Calu3 (cell line): ENCODE data around the gene ABCC8. TPM values are rescaled to one million over a fixed set of nuclear protein-coding genes. Genes with fewer than 3 reads are reported as not detected.

Experiments
- BruUV-seq: library from RNA; stranded (reverse); fragments of 400-500 nt; replicated peaks from 2 replicates; lab custom pipeline; 2021; lab: Mats Ljungman, UMichigan
- CTCF ChIA-PET: fragments of 300-600 bp; sonication (Branson Sonifier 250); formaldehyde crosslinking; loops from one replicate; lab custom pipeline; 2022; ENCODE audit warnings: antibody characterized with exemption; lab: Charles Lee
- DNase-seq: peaks from one replicate; pipeline ENCODE4 v3.0.0; 2022
- H3K27ac Mint-ChIP-seq: one replicate; pipeline ENCODE4 v1.8.0; 2022; ENCODE audit warnings: mixed read lengths; ENCODE audit not compliant: unreplicated experiment
- H3K27me3 Mint-ChIP-seq: one replicate; pipeline ENCODE4 v1.8.0; 2022; ENCODE audit warnings: mixed read lengths; ENCODE audit not compliant: unreplicated experiment
- H3K36me3 Mint-ChIP-seq: one replicate; pipeline ENCODE4 v1.8.0; 2022; ENCODE audit warnings: mild to moderate bottlenecking, moderate library complexity, mixed read lengths; ENCODE audit not compliant: insufficient read depth, unreplicated experiment
- H3K4me1 Mint-ChIP-seq: one replicate; pipeline ENCODE4 v1.8.0; 2022; ENCODE audit warnings: mild to moderate bottlenecking, low read depth, mixed read lengths; ENCODE audit not compliant: unreplicated experiment
- H3K4me3 Mint-ChIP-seq: one replicate; pipeline ENCODE4 v1.8.0; 2022; ENCODE audit warnings: mild to moderate bottlenecking, low read depth, moderate library complexity, mixed read lengths; ENCODE audit not compliant: unreplicated experiment
- H3K9me3 Mint-ChIP-seq: one replicate; pipeline ENCODE4 v1.8.0; 2022; ENCODE audit warnings: low read depth, mixed read lengths; ENCODE audit not compliant: unreplicated experiment
- CTCF ChIP-seq: fragments of 200-600 bp; IDR thresholded peaks from one replicate; pipeline ENCODE4 v1.8.0; 2022; ENCODE audit warnings: antibody characterized with exemption; ENCODE audit not compliant: unreplicated experiment
- intact Hi-C: fragments of 100-400 bp; cut with micrococcal nuclease; formaldehyde crosslinking; loops from one replicate; pipeline ENCODE4 v1.10.0; 2022; ENCODE audit not compliant: unreplicated experiment
- total RNA-seq: library from RNA; stranded (reverse); gene quantifications from 2 replicates; pipeline ENCODE4 v1.2.3, GENCODE V29; 2022

The ABCC8 gene
- total RNA-seq, 1 experiment from 2014 or later: 0.76 TPM

DNA sequence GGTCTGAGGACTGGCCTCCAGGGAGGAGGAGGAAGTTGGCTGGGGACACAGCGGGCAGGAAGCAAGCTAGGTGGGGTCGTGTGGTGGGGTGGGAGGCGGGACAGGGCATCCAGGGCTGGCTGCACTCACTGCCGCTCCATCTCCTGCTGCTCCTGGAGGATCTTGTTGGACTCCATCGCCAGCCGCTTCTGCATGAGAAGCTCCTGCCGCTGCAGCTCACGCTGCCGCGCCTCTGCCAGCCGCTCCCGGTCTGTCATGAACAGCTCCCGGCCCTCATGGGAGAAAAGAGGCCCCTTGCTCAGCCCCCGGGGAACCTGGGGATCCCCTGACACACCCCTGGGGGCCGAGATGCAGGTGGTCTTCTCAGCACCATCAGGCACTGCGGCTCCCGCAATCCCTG, 46.0 kb upstream of the ABCC8 start:
- CTCF ChIA-PET: interaction anchor here (0.6 to 1.6 kb wide), 3 partner anchors 15 to 175 kb away, joined by 4 to 5 read pairs (median 4); no protein-coding TSS in a partner anchor
- Mint-ChIP-seq H3K27ac (no peak overlapping the region), H3K27me3 (no peaks in the 10 kb centered on the region), H3K36me3 (peaks cover 11% of the 10 kb centered on the region), H3K4me3 (no peak overlapping the region), H3K9me3 (no peaks in the 10 kb centered on the region), H3K4me1 (no peaks in the 10 kb centered on the region)
- no TSS peak for BruUV-seq
- DNase-seq: no peak
- no peak for TF ChIP-seq CTCF
- intact Hi-C loops: no loop called here

DNA sequence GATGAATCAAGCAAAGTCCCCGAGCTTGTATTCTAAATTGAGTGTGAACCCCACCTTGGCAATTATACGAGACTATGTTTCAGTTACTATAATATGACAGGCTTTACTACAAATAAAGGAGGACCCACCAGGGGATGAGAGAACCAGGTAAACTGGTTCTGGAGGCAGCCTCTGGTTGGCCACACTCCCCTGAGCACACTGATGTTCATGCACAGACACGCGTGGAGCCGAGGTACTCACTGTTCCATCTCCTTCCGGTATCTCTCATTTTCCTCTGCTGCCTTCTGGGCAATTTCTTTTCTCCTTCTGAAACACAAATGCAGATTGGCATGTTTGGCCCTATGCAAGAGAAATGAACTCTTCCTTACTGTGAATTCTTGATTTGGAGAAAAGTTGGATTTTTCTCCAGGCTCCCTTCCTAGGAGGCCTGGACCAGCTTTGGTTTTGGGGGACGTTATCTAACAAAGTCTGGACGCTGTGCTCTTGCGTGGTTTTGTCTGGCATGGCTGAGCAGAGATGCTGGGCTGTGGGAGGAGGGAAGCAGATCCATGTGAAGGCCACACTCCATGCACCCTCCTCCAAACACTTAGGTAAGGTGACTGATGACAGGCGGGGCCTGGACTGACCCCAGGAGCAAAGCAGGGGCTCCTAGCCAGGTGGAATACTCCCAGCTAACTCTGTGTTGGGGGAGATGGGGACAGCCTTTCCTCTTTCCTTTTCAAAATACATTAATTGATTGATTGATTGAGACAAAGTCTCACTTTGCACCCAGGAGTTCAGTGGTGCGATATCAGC, 44.7 kb upstream of the ABCC8 start:
- DNase-seq: no peak
- intact Hi-C loops: no loop called here
- Mint-ChIP-seq H3K36me3 (peaks cover 9% of the 10 kb centered on the region), H3K27ac (no peak overlapping the region), H3K4me3 (no peak overlapping the region), H3K9me3 (no peaks in the 10 kb centered on the region), H3K27me3 (no peaks in the 10 kb centered on the region), H3K4me1 (no peaks in the 10 kb centered on the region)
- no peak for TF ChIP-seq CTCF
- CTCF ChIA-PET: interaction anchor here (1.6 kb wide), 1 partner anchor 13 kb away, joined by 4 read pairs; no protein-coding TSS in a partner anchor
- no TSS peak for BruUV-seq

GRCh38 chr11:17519061-17519885, 42.6 kb upstream of the ABCC8 start:
- Mint-ChIP-seq H3K27me3 (no peaks in the 10 kb centered on the region), H3K36me3 (no peaks in the 10 kb centered on the region), H3K4me3 (no peak overlapping the region), H3K4me1 (no peaks in the 10 kb centered on the region), H3K27ac (no peak overlapping the region), H3K9me3 (no peaks in the 10 kb centered on the region)
- intact Hi-C loops: no loop called here
- no peak for DNase-seq
- CTCF ChIA-PET: interaction anchor here (0.5 to 1.0 kb wide), 2 partner anchors 11 to 21 kb away, joined by 3 to 4 read pairs; no protein-coding TSS in a partner anchor
- TF ChIP-seq CTCF: no peak
- no TSS peak for BruUV-seq

GRCh38 chr11:17518366-17518765, 41.7 kb upstream of the ABCC8 start:
- Mint-ChIP-seq H3K27me3 (no peaks in the 10 kb centered on the region), H3K36me3 (no peaks in the 10 kb centered on the region), H3K9me3 (no peaks in the 10 kb centered on the region), H3K4me1 (no peaks in the 10 kb centered on the region), H3K27ac (no peak overlapping the region), H3K4me3 (no peak overlapping the region)
- DNase-seq: no peak
- TF ChIP-seq CTCF: no peak
- intact Hi-C loops: no loop called here
- CTCF ChIA-PET: no interaction called here
- no TSS peak for BruUV-seq
